Stimulated activated CD4-positive, alpha-beta T cell treated with anti-CD3 and anti-CD28 coated beads, Interleukin-15, amount 100 ng/mL, for 48 hours (primary cell): Measurements from ENCODE around the gene IGFBP5.

Experiments
- DNase-seq, 2 donors: peaks; one replicate each; pipeline ENCODE4 v3.0.0-alpha.2; 2020; ENCODE audit warnings: low read depth in 2 of 2

The IGFBP5 gene

GRCh38 chr2:216643986-216644659 lies 51.2 kb downstream of the IGFBP5 start:
- DNase-seq = no peak

GRCh38 chr2:216637472-216637871 lies 57.9 kb downstream of the IGFBP5 start:
- no peak for DNase-seq

GRCh38 chr2:216636551-216637450 lies 58.5 kb downstream of the IGFBP5 start:
- no peak for DNase-seq

GRCh38 chr2:216635701-216636550 lies 59.4 kb downstream of the IGFBP5 start:
- DNase-seq = no peak

GRCh38 chr2:216635171-216635570 lies 60.2 kb downstream of the IGFBP5 start:
- DNase-seq = no peak

GRCh38 chr2:216634370-216635148 lies 60.8 kb downstream of the IGFBP5 start:
- DNase-seq = no peak

GRCh38 chr2:216633616-216634369 lies 61.6 kb downstream of the IGFBP5 start:
- no peak for DNase-seq

- peak in 1 of 2 donors; percentile 12 for DNase-seq
Observed at GRCh38 chr2:216632952-216633615, 62.3 kb downstream of the IGFBP5 start, which contains the start of gene IGFBP2. TSS of gene IGFBP2 (plus strand) at chr2:216633420. CDS start at chr2:216633524, 104 bp downstream.

- DNase-seq = no peak
Observed at GRCh38 chr2:216632346-216632951, 62.9 kb downstream of the IGFBP5 start.

- DNase-seq = no peak
Observed at GRCh38 chr2:216629784-216630183, 65.6 kb downstream of the IGFBP5 start.

- no peak for DNase-seq
Observed at GRCh38 chr2:216626875-216627245, 68.5 kb downstream of the IGFBP5 start.

GRCh38 chr2:216626168-216626874 lies 69.0 kb downstream of the IGFBP5 start:
- no peak for DNase-seq

- DNase-seq = no peak
Observed at GRCh38 chr2:216624251-216624650, 71.1 kb downstream of the IGFBP5 start.

- DNase-seq = no peak
Observed at GRCh38 chr2:216622526-216622925, 72.8 kb downstream of the IGFBP5 start.
